HL-60/S4 treated with retinoic acid at 250 ng/mL for 4 days and 3 days (cell line): Measurements from ENCODE around the gene PKNOX2.

Source experiments
- in situ Hi-C: fragments of 300-500 bp; cut with MboI; formaldehyde crosslinking; loops from 2 replicates; pipeline ENCODE4 v1.7.0; 2022; ENCODE audit warnings: low sequenced_read_pairs

PKNOX2 gene

DNA sequence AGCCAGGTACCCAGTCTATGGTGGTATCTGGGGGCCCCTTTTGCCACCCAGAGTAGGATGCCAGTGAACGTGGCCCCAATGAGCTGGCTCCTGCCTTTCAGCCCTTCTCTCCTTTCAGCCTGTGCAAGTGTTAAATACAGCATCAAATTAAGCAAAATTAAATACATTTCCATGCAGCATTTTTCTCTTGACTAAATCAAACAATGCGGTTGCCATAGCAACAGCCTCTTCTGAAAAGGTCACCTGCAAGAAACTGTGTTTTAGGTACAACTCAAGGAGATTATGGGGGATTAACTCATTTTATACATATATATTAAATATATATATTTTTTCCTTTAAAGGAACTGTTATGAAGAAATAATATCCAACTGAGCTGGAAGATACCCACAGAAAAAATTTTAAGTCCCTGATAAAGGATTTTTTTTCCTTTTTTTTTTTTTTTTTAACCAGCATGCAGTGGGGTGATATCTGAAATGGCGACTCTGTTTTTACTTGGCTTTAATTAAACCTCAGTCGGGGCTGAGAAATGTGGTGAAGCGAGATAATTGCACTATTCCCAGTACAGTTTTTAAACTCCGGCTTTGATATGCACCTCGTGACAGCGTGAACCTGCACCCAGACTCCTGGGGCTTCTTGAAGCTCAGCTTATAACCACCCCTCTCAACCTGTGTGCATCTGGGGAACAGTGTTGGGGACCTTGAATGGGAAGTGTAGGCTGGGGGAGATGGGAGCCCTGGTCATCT, 115.3 kb downstream of the PKNOX2 start:
- in situ Hi-C loops, result no loop called here

DNA sequence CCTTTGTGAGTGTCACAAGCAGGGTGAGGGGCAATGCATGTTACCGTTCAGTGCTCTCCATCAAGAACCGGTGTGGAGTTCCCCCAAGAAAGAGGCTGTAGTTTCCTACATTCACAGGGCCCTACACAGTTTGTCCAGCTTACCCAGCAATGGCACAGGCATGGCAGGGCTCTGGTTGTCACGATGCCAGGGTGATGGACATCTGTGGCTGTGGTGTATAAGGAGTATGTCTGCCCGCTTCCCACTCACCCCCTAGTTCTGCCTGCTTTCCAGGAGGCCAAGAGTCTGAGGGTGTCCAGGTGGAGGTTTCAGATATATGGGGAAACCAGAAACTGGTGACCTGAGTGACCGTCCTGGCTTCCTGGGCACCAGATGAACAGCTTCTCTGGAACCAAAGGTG, 116.1 kb downstream of the PKNOX2 start:
- in situ Hi-C loops, result no loop called here

DNA sequence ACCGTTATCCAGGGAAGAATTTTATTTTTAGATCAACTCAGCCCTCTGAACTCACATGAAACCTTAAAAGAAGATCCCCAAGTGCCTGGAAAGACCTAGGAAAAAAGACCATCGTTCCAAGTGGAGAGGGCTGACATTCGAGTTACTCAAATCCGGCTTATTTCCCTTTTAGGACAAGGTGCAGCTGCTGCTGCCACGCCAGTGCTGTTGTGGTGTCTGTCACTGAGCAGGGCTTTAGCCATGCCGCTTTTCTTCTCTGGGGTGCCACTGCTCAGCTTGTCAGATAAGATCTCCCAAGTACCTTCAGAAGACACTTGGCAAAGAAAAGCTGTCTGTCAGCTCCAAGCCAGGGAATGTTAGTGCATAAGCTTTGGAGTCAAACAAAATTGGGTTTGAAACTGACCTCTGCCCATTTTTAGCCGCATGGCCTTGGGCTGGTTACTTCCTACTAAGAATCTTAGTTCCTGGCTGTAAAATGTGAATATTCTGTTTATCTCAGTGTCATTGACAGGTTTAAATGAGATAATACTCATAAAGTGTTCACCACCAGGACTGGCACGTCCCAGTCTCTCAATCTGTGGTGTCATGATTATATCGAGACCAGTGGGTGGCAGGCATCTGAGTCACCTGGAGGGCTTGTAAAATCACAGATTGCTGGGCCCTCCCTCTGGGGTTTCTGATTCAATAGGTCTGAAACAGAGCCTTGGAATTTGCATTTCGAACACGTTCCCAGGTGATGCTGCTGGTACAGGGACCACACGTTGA, 117.5 kb downstream of the PKNOX2 start:
- in situ Hi-C loops, result no loop called here

GRCh38 chr11:125282596-125282914, 118.0 kb downstream of the PKNOX2 start:
- in situ Hi-C loops, result no loop called here

GRCh38 chr11:125284245-125284850, 119.8 kb downstream of the PKNOX2 start:
- in situ Hi-C loops, result no loop called here

- in situ Hi-C loops, result no loop called here
These were observed 121.3 kb downstream of the PKNOX2 start for GRCh38 chr11:125285844-125286243.

DNA sequence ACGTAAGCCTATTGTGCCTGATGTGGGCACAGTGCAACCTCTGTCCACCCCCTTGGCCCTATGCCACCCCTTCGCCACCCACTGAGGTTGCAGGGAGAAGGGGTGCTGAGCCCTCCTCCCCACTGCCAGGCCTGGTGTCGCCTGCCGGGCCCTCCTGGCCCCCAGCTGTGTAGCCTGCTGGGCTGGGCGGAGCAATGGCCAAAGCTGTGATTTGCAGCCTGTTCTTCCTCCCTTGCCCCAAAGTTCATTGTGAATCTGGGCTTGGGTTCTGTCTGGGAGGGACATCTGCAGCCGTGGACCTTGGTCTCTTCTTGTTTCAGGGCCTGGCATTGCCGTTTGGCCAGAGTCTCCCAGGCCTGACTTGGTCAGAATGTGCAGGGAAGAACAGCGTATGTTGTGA, 121.9 kb downstream of the PKNOX2 start:
- in situ Hi-C loops, result no loop called here

DNA sequence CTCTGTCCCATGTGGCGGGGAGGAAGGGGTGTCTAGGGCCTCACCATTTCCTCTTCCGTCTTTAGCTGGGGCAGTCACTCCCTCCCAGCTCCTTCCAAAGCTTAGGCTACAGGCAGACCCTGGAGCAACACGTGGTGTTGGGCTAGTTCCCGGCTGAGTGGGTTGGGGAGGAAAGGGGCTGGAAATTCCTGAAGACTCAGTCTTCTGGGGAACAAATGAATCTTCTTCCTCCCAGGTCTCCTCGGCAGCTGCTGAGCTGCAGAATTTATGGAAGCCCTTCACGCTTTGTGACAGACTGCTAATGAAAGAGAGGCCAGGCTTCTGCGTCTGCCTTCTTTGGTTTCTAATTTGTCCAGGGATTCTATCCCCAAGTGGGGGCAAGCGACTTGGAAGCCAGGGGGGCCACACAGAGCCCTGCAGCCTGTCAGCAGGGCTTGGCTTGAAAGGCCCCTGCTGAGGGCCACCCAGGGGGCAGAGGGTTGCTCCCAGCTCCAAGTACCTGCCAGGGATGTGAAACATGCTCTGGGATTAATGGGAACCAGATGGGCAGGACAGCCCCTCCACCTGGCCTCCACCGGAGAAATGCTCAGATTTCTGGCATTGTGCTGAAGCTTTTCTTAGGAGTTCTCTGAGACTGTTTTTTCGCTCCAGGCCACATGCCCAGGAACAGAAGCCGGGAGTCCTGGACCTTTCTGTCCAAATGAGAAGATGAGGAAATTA, 123.1 kb downstream of the PKNOX2 start:
- in situ Hi-C loops, result no loop called here

DNA sequence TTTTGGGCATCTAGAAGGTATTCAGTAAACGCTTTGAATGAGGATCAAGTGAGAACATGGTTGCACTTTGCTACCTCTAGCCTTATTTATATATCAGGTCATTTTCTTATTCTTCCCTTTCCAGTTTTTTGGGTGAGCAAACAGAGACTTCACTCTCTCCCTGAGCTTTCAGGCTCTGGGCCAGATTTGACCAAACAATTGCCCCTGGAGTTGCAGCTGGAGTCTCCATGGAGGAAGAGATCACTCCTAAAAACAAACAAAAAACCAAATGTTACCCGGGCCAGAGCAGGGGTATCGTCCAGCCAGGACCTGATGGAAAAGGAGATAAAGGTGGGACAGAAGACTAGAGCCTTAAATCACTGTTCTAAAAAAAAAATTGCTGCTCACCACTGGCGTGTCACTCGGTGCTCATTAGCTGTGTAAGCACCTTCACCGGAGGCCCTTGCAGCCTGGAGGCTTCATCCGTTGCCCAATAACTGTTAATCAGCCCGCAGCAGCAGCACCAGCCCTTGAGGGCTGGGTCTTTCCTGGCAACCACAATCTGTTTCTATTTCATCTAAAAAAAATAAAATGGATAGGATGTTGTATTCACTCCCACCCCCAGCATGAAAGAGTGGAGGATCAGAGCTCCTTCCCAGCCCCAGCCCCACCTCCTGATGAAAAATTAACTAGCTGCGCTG, 125.0 kb downstream of the PKNOX2 start:
- in situ Hi-C loops, result no loop called here

DNA sequence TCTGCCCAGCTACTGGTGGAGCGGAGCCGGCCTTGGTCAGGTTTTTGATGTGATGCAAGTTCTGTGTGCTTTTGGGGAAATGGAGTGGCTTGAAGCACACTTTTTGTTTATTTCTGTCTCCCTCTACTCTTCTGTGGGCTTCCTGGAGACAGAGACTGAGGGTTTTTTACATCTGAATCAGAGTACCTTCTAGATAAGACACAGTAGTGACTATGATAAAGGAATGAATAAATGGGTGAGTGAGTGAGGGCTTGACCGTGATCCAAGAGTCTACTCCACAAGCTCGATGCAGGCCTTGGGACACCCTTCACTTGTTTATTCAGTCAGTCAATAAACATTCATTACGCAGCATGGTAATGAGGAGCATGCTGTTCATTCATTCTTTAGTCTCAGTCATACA, 125.7 kb downstream of the PKNOX2 start:
- in situ Hi-C loops, result no loop called here

DNA sequence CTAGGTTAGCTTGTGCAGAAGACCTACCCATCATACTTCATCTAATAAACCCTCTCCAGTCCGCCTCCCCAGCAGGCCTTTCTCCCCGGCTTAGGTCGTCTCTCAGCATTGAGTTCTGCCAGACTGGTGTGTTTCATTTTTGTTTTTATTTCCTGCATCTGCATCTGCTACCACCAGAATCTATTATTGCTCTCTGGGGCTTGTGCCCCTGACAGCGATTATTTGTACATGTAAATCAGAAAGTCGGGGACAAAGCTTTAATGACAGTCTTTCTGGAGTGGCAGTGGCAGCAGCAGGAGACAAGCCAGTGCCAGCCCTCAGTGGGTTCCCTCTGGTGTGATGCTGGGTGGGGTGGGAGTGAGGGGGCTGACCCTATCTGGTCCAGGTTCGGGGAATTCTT, 127.5 kb downstream of the PKNOX2 start:
- in situ Hi-C loops, result no loop called here

GRCh38 chr11:125293596-125293995, 129.0 kb downstream of the PKNOX2 start:
- in situ Hi-C loops, result no loop called here

GRCh38 chr11:125295931-125296330, 131.4 kb downstream of the PKNOX2 start:
- in situ Hi-C loops, result no loop called here

- in situ Hi-C loops, result no loop called here
These were observed 132.9 kb downstream of the PKNOX2 start for GRCh38 chr11:125297346-125297915.

GRCh38 chr11:125299061-125299615, 134.6 kb downstream of the PKNOX2 start:
- in situ Hi-C loops, result no loop called here

DNA sequence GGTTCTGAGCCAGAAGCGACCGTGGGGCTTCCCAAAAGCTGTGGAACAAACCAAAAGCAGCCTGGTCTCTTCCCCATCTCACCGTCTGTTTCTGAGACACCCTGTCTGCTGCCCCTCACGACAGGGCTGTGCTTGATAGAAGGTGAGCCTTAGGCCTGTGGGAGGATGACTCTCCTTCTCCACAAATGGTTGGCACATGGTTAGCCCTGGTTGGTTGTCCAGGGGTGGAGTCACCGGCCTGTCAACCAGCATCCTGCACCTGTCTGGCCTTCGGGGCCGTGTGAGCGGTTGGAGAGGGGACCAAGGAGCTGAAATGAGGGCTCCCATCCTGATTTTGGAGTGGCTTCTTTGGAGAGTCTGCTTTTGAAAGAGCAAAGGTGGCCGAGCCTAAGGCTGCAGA, 135.3 kb downstream of the PKNOX2 start:
- in situ Hi-C loops, result no loop called here

DNA sequence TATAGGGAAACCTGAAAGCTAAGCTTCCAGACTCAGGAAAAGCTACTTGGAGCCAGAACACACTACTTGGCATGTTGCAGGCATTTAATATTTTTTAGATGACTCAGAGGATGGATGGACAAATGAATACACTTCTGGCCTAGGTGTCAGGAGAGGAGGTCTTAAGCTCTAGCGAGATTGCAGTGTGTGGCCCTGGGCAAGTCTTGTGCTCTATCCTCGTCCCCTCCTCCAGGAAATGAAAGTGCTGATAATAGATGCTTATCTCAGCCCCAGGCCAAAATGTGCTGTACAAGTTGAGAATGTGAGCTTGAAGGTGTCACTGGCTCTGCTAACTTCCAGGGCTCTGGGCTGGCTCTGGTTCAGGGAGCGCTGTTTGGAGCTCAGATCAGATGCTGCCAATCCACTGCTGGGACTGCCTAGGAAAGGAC, 136.3 kb downstream of the PKNOX2 start:
- in situ Hi-C loops, result no loop called here

DNA sequence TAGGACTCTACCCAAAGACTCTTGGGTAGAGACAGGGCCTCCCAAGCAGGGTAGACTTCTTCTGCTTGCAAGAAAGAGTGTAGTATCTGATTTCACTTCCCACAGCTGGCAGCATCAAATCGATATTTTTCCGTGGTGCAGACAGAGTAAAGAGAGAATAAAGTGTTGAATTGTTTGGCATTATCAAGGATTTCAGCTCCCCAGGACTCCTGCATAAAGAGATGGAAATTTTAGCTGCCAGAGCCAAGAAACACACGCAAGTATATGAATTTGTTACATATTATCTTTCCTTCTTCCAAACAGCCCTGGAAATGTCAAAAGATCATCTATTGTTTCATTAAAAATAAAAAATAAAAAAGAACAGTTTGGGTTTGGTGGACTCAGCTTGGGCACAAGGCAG, 136.8 kb downstream of the PKNOX2 start:
- in situ Hi-C loops, result no loop called here

- in situ Hi-C loops, result no loop called here
These were observed 138.6 kb downstream of the PKNOX2 start for GRCh38 chr11:125303186-125303585.

GRCh38 chr11:125303694-125304093, 139.1 kb downstream of the PKNOX2 start:
- in situ Hi-C loops, result no loop called here
